Measurements from ENCODE around the gene LITAFD. TPM values are rescaled to one million over a fixed set of nuclear protein-coding genes. Genes with fewer than 3 reads are reported as not detected.

The LITAFD gene
- total and polyA plus RNA-seq, 10 of the 15 experiments (the other 5 are each of a cell fraction or from before 2014, with no cell fraction given) = not detected

DNA sequence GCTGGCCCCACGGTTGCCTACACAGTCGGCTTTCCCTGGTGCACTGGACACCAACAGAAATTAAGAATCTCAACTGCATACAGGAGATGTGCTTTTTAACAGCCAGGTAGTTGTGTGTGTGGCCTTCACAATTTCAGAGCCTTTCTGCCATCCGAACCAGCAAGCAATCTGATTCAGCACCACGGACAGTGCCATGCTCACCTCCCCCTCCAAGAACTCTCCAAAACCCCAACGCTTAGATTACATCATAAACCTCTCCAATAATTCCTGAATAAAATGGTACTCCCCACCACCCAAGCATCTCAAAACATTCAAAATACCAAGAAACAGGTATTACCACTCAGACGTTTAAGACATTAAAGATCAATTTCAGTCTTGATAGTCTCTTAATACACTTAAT is 49.7 kb downstream of the LITAFD start (continued):
- TF ChIP-seq MXI1 (IDR thresholded peaks at IDR 0.05; ENCODE audit: low read depth, low read length) (peak; percentile 56; the same call in 1 of the 2 replicates), IRF4 (IDR thresholded peaks at IDR 0.05; ENCODE audit: low read depth, low read length) (0 out of 2 replicates have a peak, but pooled peaks have one; percentile 14), FOS (IDR thresholded peaks at IDR 0.05; ENCODE audit: borderline replicate concordance, extremely low read depth, insufficient read length) (no peak), SIX5 (IDR thresholded peaks at IDR 0.05; ENCODE audit: low read depth, low read length, severe bottlenecking) (no peak)
- TF ChIP-seq, protein P1, sequence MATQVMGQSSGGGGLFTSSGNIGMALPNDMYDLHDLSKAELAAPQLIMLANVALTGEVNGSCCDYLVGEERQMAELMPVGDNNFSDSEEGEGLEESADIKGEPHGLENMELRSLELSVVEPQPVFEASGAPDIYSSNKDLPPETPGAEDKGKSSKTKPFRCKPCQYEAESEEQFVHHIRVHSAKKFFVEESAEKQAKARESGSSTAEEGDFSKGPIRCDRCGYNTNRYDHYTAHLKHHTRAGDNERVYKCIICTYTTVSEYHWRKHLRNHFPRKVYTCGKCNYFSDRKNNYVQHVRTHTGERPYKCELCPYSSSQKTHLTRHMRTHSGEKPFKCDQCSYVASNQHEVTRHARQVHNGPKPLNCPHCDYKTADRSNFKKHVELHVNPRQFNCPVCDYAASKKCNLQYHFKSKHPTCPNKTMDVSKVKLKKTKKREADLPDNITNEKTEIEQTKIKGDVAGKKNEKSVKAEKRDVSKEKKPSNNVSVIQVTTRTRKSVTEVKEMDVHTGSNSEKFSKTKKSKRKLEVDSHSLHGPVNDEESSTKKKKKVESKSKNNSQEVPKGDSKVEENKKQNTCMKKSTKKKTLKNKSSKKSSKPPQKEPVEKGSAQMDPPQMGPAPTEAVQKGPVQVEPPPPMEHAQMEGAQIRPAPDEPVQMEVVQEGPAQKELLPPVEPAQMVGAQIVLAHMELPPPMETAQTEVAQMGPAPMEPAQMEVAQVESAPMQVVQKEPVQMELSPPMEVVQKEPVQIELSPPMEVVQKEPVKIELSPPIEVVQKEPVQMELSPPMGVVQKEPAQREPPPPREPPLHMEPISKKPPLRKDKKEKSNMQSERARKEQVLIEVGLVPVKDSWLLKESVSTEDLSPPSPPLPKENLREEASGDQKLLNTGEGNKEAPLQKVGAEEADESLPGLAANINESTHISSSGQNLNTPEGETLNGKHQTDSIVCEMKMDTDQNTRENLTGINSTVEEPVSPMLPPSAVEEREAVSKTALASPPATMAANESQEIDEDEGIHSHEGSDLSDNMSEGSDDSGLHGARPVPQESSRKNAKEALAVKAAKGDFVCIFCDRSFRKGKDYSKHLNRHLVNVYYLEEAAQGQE (IDR thresholded peaks at IDR 0.05; ENCODE audit: low read depth, low read length) = peak; percentile 98
- TF ChIP-seq, protein P2, sequence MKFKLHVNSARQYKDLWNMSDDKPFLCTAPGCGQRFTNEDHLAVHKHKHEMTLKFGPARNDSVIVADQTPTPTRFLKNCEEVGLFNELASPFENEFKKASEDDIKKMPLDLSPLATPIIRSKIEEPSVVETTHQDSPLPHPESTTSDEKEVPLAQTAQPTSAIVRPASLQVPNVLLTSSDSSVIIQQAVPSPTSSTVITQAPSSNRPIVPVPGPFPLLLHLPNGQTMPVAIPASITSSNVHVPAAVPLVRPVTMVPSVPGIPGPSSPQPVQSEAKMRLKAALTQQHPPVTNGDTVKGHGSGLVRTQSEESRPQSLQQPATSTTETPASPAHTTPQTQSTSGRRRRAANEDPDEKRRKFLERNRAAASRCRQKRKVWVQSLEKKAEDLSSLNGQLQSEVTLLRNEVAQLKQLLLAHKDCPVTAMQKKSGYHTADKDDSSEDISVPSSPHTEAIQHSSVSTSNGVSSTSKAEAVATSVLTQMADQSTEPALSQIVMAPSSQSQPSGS (IDR thresholded peaks at IDR 0.05; ENCODE audit: low read length) = 0 out of 2 replicates have a peak, but pooled peaks have one; percentile 34
- TF ChIP-seq, protein P3, sequence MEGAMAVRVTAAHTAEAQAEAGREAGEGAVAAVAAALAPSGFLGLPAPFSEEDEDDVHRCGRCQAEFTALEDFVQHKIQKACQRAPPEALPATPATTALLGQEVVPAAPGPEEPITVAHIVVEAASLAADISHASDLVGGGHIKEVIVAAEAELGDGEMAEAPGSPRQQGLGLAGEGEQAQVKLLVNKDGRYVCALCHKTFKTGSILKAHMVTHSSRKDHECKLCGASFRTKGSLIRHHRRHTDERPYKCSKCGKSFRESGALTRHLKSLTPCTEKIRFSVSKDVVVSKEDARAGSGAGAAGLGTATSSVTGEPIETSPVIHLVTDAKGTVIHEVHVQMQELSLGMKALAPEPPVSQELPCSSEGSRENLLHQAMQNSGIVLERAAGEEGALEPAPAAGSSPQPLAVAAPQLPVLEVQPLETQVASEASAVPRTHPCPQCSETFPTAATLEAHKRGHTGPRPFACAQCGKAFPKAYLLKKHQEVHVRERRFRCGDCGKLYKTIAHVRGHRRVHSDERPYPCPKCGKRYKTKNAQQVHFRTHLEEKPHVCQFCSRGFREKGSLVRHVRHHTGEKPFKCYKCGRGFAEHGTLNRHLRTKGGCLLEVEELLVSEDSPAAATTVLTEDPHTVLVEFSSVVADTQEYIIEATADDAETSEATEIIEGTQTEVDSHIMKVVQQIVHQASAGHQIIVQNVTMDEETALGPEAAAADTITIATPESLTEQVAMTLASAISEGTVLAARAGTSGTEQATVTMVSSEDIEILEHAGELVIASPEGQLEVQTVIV (IDR thresholded peaks at IDR 0.05; ENCODE audit: borderline replicate concordance, partially characterized antibody) = no peak
- TF ChIP-seq, protein P4, sequence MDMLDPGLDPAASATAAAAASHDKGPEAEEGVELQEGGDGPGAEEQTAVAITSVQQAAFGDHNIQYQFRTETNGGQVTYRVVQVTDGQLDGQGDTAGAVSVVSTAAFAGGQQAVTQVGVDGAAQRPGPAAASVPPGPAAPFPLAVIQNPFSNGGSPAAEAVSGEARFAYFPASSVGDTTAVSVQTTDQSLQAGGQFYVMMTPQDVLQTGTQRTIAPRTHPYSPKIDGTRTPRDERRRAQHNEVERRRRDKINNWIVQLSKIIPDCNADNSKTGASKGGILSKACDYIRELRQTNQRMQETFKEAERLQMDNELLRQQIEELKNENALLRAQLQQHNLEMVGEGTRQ (IDR thresholded peaks at IDR 0.05; ENCODE audit: borderline replicate concordance, low read depth, low read length) = no peak
- TF ChIP-seq, protein P5, sequence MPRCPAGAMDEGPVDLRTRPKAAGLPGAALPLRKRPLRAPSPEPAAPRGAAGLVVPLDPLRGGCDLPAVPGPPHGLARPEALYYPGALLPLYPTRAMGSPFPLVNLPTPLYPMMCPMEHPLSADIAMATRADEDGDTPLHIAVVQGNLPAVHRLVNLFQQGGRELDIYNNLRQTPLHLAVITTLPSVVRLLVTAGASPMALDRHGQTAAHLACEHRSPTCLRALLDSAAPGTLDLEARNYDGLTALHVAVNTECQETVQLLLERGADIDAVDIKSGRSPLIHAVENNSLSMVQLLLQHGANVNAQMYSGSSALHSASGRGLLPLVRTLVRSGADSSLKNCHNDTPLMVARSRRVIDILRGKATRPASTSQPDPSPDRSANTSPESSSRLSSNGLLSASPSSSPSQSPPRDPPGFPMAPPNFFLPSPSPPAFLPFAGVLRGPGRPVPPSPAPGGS (IDR thresholded peaks at IDR 0.05; ENCODE audit: borderline replicate concordance, insufficient read depth, low read depth, low read length, poor library complexity, severe bottlenecking) = no peak
